ENCODE results near the gene SLC4A5. TPM values are rescaled to one million over a fixed set of nuclear protein-coding genes. Genes with fewer than 3 reads are reported as not detected.

SLC4A5 gene, protein sequence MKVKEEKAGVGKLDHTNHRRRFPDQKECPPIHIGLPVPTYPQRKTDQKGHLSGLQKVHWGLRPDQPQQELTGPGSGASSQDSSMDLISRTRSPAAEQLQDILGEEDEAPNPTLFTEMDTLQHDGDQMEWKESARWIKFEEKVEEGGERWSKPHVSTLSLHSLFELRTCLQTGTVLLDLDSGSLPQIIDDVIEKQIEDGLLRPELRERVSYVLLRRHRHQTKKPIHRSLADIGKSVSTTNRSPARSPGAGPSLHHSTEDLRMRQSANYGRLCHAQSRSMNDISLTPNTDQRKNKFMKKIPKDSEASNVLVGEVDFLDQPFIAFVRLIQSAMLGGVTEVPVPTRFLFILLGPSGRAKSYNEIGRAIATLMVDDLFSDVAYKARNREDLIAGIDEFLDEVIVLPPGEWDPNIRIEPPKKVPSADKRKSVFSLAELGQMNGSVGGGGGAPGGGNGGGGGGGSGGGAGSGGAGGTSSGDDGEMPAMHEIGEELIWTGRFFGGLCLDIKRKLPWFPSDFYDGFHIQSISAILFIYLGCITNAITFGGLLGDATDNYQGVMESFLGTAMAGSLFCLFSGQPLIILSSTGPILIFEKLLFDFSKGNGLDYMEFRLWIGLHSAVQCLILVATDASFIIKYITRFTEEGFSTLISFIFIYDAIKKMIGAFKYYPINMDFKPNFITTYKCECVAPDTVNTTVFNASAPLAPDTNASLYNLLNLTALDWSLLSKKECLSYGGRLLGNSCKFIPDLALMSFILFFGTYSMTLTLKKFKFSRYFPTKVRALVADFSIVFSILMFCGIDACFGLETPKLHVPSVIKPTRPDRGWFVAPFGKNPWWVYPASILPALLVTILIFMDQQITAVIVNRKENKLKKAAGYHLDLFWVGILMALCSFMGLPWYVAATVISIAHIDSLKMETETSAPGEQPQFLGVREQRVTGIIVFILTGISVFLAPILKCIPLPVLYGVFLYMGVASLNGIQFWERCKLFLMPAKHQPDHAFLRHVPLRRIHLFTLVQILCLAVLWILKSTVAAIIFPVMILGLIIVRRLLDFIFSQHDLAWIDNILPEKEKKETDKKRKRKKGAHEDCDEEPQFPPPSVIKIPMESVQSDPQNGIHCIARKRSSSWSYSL
- 0.17 TPM in 1 of 2 replicates, not detected in the other for total RNA-seq (2014; rRNA removed; shearing (Covaris generic))

DNA sequence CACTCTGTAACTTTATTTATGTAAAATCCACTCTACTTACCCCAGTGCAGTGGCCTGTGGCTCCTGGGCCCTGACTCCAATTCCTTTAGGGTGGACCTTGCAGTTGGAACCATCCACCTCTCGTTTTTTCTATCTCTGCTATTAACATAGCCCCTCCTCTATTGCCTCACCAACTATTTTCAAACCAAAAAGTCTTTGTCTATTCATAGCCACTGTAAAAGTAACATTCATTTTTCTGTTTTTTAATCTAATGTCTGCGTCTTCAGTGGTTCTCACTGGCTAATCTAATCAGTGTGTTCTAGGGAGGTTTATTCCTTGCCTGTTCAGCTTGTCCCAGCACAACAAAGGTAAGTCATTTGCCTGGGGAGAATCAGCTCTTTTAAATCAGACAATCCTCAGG, at the start of gene SLC4A5:
Gene SLC4A5 (minus strand): TSS at position 101 of the 400 bp plus-strand sequence. CDS start 28,393 bp downstream, outside the sequence.
- DNase-seq (ENCODE audit: low read depth) = no peak

DNA sequence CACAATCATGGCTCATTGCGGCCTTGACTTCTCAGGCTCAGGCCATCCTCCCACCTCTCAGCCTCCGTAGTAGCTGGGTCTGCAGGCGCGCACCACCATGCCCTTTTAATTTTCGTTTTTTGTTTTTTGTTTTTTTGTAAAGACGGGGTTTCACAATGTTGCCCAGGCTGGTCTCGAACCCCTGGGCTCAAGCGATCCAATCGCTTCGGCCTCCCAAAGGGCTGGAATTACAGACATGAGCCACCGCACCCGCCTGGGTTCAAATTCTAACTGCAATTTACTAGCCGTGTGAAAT, 49.2 kb upstream of the SLC4A5 start:
- no peak for DNase-seq (ENCODE audit: low read depth)

DNA sequence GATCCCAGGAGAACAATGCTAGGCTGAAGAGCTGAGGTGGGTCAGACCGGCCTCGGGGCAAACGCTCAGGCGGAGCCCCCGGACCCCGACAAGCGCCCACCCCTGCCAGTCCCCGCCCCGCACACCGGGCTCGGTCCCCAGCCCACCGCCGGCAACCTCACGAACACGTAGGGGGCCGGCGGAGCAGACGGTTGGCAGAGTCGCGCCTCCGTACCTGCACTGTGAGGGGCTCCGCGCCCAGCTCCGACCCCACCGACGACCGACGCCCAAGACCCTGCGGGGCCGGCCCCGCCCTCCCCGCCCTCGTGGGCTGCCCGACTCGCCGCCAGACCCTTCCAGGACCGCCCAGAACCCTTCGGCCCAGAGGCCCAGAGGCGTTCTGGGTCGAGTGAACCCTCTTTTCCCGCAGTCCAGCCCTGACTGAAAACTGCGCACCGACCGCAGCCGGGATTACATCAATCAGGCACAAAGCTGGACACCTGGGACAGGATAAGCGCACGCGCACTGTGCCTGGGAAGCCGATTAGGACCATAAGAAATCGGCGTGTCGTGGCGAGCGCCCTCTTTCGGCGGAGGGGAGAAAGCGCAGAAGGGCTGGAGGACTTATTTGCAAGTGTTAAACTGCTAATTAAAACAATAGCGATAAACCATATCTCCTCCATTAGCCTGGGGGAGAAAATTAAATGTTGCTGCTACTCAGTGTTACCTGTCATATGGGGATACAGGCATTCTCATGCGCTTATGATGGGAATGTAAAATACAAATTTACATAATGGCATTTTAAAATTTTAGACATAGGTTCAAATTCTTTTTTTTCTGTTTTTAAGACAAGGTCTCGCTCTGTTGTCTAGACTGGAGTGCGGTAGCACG, 48.6 kb upstream of the SLC4A5 start:
- DNase-seq (ENCODE audit: low read depth) = peak; percentile 93

DNA sequence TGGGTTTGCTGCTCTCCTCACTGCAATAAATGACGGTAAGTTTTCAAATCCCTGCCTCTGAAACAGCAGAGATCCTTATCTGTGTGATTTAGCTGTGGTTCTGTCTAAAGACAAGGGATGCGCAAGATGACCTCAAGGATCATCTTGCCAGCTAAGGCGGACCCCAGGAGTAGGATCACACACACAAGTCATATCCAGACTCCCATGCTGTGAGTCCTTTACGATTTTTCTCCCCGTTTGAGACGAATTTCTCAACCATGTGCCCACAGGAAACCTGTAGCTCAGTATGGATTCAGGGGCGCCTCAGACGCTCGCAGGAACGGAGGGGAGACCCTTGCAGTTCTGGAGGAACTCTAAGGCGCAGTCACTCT, 48.0 kb upstream of the SLC4A5 start:
- peak; percentile 20 for DNase-seq (ENCODE audit: low read depth)

DNA sequence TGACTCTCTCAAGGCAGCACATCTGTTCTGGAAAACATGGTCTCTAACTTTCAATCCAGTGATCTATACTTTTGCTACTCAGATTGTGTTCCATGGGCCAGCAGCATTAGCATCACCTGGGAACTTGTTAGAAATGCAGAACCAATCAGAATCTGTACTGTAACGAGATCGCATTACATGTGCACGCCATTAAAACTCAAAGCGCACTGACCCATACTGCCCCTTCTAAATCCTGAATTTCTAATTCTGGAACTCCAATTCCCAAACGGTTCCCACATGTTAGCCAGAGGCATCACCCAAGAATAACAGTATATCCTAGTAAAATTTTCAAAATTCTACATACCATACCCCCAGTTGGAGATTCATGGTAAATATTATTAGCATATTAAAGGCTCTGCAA, 47.4 kb upstream of the SLC4A5 start:
- DNase-seq (ENCODE audit: low read depth) = no peak

DNA sequence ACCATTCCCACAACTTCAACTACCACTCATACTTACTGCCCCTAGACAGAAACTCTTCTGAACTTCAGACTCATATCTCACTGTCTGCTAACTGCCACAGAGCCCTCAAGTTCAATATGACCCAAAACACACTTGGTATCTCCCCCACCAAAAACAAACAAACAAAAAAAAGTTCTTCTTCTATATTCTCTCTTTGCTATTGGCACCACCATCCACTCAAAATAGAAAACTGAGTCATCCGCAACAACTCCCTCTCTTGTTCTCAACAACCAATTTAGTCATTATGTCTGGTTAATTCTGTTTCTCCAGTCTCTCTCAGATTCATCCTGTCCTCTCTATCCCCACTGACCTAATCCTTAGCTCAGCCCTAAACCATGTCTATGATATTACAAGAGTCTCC, 44.1 kb upstream of the SLC4A5 start:
- DNase-seq (ENCODE audit: low read depth) = no peak

DNA sequence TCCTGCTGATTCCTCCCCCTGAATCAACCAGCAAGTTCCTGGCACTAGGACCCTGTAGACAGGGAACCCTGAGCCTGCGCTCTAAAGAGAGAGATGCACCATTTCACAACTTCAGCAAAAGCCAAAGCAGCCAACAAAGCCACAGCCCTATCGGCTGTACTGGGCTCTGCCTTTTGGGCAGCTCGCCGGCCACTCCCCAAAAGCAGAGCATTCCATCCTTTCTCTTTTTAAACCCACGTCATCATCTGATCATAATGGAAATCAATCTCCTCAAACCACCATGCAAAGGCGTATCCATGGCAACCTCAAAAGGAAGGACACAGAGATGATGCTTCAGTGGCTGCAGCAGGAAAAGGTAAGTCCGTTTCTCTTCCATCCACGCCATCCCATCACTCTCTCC, 42.2 kb upstream of the SLC4A5 start:
- no peak for DNase-seq (ENCODE audit: low read depth)

DNA sequence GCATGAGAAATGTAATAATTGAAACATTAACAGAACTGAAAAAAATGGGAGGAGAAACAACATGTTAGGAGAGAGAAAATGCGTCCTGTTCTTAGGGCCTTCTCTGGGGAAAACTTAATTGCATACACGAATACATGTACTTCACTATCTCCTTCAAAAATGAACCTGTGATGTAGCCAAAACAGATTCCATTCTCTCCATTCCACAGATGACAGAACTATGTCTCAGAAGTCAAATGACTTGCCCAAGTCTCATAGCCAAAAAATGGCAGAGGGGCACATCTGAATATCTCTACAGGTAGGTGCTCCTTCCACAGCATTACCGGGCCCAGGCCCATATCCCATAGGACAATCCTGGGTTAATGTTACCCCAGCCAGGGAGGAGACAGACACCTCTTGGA, 40.8 kb upstream of the SLC4A5 start:
- DNase-seq (ENCODE audit: low read depth) = no peak

DNA sequence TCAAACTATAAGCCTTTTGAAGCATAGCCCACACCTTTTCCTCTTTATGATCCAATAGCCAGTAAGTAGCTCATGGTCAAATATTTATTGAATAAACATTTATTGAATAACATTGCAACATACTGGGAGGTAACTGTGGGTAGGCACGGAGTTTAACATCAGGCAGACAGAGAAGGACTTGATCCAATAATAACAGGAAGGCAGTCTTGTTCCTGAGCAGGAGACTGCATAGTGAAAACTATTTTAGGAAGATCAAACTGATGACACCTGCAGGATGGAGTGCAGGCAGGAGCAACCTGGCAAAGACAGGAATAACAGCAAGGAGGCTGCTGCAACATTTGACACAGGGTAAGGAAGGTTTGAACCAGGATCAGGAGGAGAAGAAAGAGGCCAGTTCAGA, 40.0 kb upstream of the SLC4A5 start:
- DNase-seq (ENCODE audit: low read depth) = no peak

DNA sequence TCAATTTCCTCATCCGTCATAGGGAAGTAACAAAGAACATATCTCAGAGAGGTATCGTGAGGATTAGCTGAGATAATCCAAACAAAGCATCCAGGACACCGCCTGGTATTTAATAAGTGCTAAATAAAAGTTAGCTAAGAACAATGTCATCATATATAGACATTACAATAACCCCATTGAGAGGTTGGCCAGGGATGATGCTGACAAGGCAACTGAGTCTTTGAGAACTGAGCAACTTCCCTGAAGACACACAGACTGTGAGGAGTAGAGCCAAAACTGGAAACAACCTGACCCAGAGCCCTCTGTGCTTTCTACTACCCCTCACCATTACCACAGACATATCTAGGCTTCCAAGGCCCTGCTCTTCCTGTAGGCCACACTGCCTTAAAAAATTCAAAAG, 38.5 kb upstream of the SLC4A5 start:
- DNase-seq (ENCODE audit: low read depth) = no peak

DNA sequence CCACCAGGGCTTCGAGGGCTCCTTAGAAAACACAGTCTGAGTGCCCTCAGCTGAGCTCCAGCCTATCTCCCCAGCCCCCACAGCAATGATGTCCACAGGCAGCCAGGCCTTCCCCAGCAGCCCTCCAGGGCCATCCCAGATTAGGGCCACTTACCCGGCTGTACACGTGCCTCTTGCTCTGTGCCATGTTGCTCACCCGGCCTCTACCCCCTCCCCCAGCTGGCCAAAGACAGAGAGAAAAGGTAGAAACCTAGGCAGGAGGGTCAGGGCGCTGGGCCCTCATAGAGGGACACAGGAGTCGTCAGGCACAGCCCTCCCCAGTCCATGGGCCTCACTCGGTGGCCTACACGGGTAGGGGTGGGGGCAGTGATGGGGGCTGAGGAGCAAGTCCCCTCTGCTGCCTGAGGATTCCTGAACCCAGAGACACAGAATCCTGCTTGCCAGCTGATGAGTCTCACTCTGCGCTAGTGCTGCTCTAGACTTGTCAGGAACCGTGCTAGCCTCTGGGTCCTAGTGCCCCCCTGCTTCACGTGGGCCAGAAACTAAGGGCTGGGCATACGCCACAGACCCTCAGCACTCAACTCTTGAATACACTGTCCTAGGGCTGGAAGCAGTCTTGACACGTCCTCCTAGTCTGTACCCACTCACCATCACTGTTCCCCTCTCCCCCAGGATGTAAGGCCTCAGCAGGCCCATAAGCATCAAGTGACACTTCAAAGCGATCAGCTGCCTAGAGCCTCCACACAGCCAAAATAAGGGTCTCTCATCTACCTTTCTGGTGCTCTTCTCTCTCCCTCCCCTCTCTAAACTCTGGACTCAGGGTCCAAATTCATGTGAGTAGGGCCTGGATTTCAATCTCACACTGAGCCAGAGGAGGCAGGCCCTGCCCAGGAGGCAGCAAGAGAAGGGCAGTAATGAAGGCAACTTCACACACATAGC, 36.9 kb upstream of the SLC4A5 start, which contains the start of gene DCTN1:
Gene DCTN1 (minus strand): TSS at position 461 of the 939 bp plus-strand sequence. CDS start 274 bp downstream, at position 187.
- DNase-seq (ENCODE audit: low read depth) = peak; percentile 39

DNA sequence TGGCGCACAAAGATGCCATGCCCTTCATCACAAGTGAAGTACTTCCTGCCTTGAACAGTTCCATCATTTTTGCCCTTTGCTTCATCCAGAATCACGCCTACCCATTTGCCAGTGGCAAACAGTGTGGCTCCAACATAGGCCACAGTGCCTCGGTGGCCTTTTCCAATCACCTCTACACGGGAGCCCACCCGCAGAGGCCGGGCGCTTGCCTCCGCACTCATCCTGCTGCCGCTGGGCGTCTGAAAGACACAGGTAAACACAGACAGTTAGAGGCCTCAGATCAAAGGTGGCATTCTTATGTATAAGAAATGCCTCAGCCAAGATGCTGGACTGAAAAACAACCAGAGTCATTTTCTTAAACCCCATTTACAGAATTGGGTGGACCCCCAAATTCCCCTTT, 34.8 kb upstream of the SLC4A5 start:
- no peak for DNase-seq (ENCODE audit: low read depth)

DNA sequence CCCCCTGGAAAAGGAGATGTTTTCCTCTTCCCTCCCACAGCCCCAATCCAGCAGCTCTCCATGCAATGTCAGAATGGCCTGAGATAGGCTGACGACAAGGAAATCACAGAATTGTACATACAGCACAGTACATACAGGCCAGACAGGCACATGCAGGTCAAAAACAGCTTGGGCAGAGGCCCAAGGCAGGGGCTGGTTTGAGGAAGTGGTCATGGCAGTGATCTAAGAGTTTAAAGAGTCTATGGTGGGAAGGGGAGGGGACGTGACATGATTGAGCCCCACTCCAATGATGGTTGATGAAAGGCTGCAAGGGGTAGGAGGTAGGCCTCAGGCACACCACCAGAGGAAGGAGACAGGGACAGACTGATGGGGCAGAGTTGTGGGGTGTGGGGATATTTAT, 32.6 kb upstream of the SLC4A5 start:
- DNase-seq (ENCODE audit: low read depth) = no peak

DNA sequence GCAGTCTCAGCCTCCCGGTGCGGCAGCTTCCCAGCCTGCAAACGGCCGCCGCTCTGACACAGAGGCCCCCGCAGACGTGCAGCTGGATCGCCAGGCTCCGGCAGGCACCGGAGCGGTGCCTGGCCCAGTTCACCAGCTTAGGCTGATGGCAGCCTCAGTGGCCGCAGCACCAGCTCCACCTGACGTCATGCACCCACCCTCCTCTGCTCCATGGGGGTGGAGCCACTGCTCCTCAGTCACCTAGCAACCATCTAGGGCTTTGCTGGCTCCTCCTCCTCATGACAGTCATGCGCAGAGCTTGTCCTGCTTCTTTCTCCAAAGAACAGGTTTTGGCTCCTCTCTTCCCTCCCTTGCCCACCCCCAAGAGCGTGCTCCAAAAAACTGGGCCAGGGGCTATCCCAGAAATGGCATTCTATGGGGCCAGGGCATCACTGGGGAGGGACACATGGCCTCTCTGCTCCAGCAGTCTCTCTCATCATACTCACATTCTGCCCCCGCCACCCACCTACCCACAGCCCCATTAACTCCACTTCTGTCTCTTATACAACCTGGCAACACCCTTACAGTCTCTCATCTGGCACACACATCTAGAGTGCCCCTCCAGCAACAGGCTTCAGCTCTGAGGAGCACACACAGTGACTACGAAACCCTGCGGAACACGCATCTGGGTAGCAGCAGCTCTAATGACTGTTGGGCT, 31.4 kb upstream of the SLC4A5 start:
- DNase-seq (ENCODE audit: low read depth) = peak; percentile 13

DNA sequence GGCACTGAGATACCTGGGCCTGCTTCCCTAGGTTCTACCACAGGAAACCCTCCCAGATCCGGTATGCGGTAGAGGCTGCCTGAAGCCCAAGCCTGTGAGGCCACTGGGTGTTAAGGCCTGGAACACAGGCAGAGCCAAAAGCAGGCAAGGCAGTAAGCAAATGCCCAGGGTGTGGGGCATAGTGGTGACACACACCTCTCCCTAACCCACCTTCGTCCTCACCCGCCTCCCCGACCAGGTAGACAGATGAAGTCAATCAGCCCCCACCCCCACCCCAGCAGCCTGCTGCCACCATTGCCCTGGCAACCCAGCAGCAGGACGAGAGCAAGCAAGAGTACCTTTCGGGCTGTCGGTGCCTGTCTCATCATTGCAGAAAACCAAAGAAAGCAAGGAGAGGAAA, 30.8 kb upstream of the SLC4A5 start:
- no peak for DNase-seq (ENCODE audit: low read depth)

DNA sequence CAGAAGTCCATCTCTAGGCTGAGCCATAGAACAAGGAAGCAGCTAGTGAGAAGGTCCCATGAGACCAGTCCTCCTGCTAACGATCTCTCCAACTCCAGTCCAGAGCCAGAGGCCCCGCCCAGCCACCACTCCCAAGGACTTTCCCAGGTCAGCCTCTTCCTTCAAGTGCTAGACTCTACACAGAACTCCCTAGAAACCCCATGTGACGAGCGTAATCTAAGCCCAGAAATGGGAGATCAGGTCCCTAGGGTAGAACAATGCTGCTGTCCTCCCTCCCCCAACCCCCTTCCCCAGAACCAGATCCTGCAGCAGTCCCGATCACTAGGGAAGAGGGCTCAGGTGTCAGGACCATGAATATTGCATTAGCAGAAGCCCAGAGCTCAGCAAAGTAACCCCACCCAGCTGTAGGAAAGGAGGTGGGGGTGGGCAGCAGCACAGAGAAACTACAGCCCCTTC, 30.0 kb upstream of the SLC4A5 start:
- peak; percentile 9 for DNase-seq (ENCODE audit: low read depth)

DNA sequence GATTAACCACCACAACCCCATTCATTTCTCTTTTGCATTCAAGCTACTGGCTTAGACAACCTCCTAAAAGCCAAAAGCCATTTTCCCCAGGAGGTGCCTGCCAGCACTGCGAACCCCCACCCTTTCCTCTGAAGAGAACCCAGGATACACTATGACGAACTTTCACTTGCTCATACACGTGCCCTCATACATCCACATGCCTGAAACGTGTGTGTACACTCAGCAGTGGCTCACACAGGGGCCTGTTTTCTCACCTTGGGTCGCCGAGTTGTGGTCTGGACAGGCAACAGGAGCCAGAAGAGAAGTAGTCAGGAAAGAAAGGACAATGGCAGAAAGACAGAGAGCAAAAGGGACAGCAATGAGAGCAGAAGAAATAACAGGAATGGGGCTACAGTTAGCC, 29.5 kb upstream of the SLC4A5 start:
- DNase-seq (ENCODE audit: low read depth) = no peak

DNA sequence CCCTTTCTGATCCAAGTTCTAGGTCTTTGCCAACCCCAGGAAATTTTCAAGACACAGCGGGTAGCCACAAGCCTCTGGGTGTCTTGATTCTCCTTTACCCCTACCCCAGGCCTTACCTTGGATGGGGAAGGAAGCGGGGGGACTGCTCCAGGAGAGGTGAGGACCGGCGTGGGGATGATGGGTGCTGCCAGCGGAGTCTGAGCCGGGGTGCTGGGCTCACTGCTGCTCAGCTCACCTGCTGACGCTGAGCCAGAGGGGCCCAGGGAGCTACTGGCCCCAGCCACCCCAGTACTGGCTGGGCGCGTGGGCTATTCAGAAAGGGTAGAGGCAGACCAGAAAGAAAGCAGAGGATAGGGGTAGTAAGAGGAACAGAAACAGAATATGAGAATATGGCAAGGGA, 28.2 kb upstream of the SLC4A5 start:
- DNase-seq (ENCODE audit: low read depth) = no peak

DNA sequence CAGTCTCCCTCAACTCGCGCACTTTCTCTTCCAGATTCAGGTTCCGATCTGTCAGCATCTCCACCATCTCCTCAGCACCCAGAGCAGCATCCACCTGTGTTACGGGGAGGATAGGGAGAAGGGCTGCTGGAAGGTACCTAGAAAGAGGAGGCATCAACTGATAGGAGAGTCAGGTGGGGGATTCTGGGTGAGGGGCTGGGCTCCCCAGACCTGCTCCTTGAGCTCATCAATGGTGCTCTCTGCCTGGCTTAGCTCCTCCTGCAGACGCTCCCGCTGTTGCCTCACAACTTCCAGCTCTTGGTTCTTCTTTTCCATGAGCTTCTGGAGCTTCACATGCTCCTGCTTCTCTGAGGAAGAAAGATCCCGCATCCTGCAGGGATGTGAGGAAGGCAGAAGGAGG, 26.8 kb upstream of the SLC4A5 start:
- no peak for DNase-seq (ENCODE audit: low read depth)

DNA sequence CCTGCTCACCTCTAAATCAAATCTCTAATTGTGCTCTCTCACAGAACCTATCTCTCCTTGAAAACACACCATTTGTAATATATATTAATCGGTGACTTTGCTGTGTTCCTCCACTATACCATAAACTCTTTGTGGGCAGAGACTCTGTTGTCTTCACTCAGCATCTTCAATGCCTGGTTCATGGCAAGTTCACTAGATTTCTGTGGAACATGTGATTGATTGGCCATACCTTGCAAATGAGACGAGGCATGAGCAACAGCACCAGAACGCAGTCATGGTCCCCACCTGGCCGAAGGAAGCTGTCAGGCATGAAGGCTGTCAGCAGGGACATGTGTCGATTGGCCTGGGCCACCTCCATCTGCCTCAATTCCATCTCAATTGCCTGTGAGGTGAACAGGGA, 25.3 kb upstream of the SLC4A5 start:
- DNase-seq (ENCODE audit: low read depth) = no peak

Data from Daoy (cell line).